ENCODE results near the gene M1AP. TPM values are rescaled to one million over a fixed set of nuclear protein-coding genes. Genes with fewer than 3 reads are reported as not detected.

Gene M1AP, protein sequence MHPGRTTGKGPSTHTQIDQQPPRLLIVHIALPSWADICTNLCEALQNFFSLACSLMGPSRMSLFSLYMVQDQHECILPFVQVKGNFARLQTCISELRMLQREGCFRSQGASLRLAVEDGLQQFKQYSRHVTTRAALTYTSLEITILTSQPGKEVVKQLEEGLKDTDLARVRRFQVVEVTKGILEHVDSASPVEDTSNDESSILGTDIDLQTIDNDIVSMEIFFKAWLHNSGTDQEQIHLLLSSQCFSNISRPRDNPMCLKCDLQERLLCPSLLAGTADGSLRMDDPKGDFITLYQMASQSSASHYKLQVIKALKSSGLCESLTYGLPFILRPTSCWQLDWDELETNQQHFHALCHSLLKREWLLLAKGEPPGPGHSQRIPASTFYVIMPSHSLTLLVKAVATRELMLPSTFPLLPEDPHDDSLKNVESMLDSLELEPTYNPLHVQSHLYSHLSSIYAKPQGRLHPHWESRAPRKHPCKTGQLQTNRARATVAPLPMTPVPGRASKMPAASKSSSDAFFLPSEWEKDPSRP
- total RNA-seq (under 1 TPM in 1 of 4 donors, not detected in 3; 0.21 TPM), polyA plus RNA-seq (under 1 TPM in 1 of 3 donors, not detected in 2; 0.01 TPM)
- long read RNA-seq, donor 1: 0 reads
- long read RNA-seq, donor 2: 0 reads

DNA sequence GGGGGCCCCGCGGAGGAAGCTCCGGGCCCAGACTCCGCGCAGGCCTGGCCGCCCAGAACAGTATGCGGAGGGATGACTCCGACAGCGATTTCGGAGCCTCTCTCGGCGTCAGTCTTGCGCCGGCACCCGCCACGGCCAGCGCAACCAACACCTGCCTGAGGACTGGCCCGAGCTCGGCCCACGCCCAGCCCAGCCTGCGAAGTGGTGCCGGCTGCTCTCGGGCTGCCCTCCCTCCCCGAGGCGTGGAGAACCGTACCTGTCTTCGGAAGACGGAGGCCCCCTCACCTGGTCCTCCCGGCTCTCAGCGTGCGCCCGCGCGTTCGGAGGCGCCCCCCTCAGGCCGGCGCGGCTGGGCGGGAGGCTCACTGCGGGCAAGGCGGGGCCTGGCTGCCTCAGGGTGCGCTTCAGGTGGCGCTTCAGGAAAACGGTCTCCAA lies at the start of gene M1AP:
TSS of gene M1AP (minus strand) at position 322 of the 435 bp plus-strand sequence. CDS start 8,055 bp downstream, outside the sequence.
- ATAC-seq (no peak), DNase-seq (no peak)
- H3K4me1 ChIP-seq: no peaks in the 10 kb centered on the region
- H3K9me3 ChIP-seq: no peaks in the 10 kb centered on the region
- no peaks in the 10 kb centered on the region for H3K36me3 ChIP-seq (ENCODE audit: insufficient read depth in 1 of 2, low read depth in 1 of 2)
- peak within 1 kb of the TSS; percentile 5 for H3K4me3 ChIP-seq
- TF ChIP-seq, protein P1, sequence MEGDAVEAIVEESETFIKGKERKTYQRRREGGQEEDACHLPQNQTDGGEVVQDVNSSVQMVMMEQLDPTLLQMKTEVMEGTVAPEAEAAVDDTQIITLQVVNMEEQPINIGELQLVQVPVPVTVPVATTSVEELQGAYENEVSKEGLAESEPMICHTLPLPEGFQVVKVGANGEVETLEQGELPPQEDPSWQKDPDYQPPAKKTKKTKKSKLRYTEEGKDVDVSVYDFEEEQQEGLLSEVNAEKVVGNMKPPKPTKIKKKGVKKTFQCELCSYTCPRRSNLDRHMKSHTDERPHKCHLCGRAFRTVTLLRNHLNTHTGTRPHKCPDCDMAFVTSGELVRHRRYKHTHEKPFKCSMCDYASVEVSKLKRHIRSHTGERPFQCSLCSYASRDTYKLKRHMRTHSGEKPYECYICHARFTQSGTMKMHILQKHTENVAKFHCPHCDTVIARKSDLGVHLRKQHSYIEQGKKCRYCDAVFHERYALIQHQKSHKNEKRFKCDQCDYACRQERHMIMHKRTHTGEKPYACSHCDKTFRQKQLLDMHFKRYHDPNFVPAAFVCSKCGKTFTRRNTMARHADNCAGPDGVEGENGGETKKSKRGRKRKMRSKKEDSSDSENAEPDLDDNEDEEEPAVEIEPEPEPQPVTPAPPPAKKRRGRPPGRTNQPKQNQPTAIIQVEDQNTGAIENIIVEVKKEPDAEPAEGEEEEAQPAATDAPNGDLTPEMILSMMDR (IDR thresholded peaks at IDR 0.05): no peak
- 17 to 20% (median 18%) methylated on average over 43 to 45 of the region's 45 CpGs for WGBS, 3 donors
- peaks cover 2 to 30% (median 7%) of the 10 kb centered on the region in 3 donors for H3K27me3 ChIP-seq (ENCODE audit: insufficient read depth in 3 of 3, low read length in 2 of 3)
- no peak within 1 kb of the TSS for H3K27ac ChIP-seq
- intact Hi-C loops (cut with DNase I): no loop called here

- WGBS, 3 donors: 29 to 49% (median 37%) methylated on average over 2 of the region's 2 CpGs
- H3K36me3 ChIP-seq (ENCODE audit: insufficient read depth in 1 of 2, low read depth in 1 of 2): no peaks in the 10 kb centered on the region
- no peaks in the 10 kb centered on the region for H3K27me3 ChIP-seq (ENCODE audit: insufficient read depth in 3 of 3, low read length in 2 of 3)
- TF ChIP-seq, protein P1 (IDR thresholded peaks at IDR 0.05): no peak
- H3K27ac ChIP-seq: peak overlapping the region; percentile 69
- intact Hi-C loops (cut with DNase I): no loop called here
- H3K9me3 ChIP-seq: no peaks in the 10 kb centered on the region
- peak; percentile 50 to 70 (median 64) for ATAC-seq
- H3K4me3 ChIP-seq: no peak overlapping the region
- no peak for DNase-seq
- peaks cover 23% of the 10 kb centered on the region for H3K4me1 ChIP-seq
These were observed 48.7 kb upstream of the M1AP start for GRCh38 chr2:74696829-74697228.

GRCh38 chr2:74695663-74696062 lies 47.5 kb upstream of the M1AP start:
- Histone ChIP-seq H3K4me1 (peaks cover 16% of the 10 kb centered on the region), H3K36me3 (ENCODE audit: insufficient read depth in 1 of 2, low read depth in 1 of 2) (no peaks in the 10 kb centered on the region), H3K27ac (peak overlapping the region; percentile 30), H3K4me3 (no peak overlapping the region), H3K9me3 (no peaks in the 10 kb centered on the region), H3K27me3 (ENCODE audit: insufficient read depth in 3 of 3, low read length in 2 of 3) (no peaks in the 10 kb centered on the region)
- ATAC-seq (peak; percentile 59 to 87 (median 80)), DNase-seq (no peak)
- intact Hi-C loops (cut with DNase I): no loop called here
- WGBS, 3 donors: 19 to 39% (median 19%) methylated on average over 4 of the region's 4 CpGs
- TF ChIP-seq, protein P1 (IDR thresholded peaks at IDR 0.05): no peak

- Histone ChIP-seq H3K27ac (no peak overlapping the region), H3K27me3 (ENCODE audit: insufficient read depth in 3 of 3, low read length in 2 of 3) (no peaks in the 10 kb centered on the region), H3K4me1 (peaks cover 16% of the 10 kb centered on the region), H3K9me3 (no peaks in the 10 kb centered on the region), H3K36me3 (ENCODE audit: insufficient read depth in 1 of 2, low read depth in 1 of 2) (no peaks in the 10 kb centered on the region), H3K4me3 (no peak overlapping the region)
- intact Hi-C loops (cut with DNase I): loop anchor here in 1 of 2 donors (5.0 kb wide), 1 partner anchor 183 kb away; no protein-coding TSS in a partner anchor
- TF ChIP-seq, protein P1 (IDR thresholded peaks at IDR 0.05): no peak
- DNase-seq: no peak
- WGBS, 3 donors: 56 to 64% (median 56%) methylated on average over 3 of the region's 3 CpGs
- no peak for ATAC-seq
These were observed 46.2 kb upstream of the M1AP start for GRCh38 chr2:74694281-74694680.

Data from psoas muscle (tissue), 8 donors.